ENCODE measurements around the gene NANS.

NANS gene

GRCh38 chr9:98091735-98092612 lies 35.4 kb downstream of the NANS start:
- Histone ChIP-seq H3K4me1 (ENCODE audit: control insufficient read depth in 1 of 2, insufficient read depth in 2 of 2, low read length in 2 of 2) (peaks cover 0 to 4% of the 10 kb centered on the region in 2 donors), H3K4me3 (ENCODE audit: low read depth in 1 of 2, low read length in 2 of 2) (no peak overlapping the region), H3K27ac (ENCODE audit: low read length) (no peak overlapping the region), H3K9me3 (ENCODE audit: control insufficient read depth in 1 of 2, low read length in 2 of 2) (no peaks in the 10 kb centered on the region), H3K36me3 (ENCODE audit: control insufficient read depth in 1 of 2, insufficient read depth in 2 of 2, low read length in 2 of 2) (peaks cover 4 to 17% of the 10 kb centered on the region in 2 donors), H3K27me3 (ENCODE audit: low read depth, low read length) (no peaks in the 10 kb centered on the region)

GRCh38 chr9:98092613-98092931 lies 36.0 kb downstream of the NANS start:
- Histone ChIP-seq H3K9me3 (ENCODE audit: control insufficient read depth in 1 of 2, low read length in 2 of 2) (no peaks in the 10 kb centered on the region), H3K4me1 (ENCODE audit: control insufficient read depth in 1 of 2, insufficient read depth in 2 of 2, low read length in 2 of 2) (peaks cover 0 to 4% of the 10 kb centered on the region in 2 donors), H3K4me3 (ENCODE audit: low read depth in 1 of 2, low read length in 2 of 2) (no peak overlapping the region), H3K36me3 (ENCODE audit: control insufficient read depth in 1 of 2, insufficient read depth in 2 of 2, low read length in 2 of 2) (peaks cover 4 to 17% of the 10 kb centered on the region in 2 donors), H3K27ac (ENCODE audit: low read length) (no peak overlapping the region), H3K27me3 (ENCODE audit: low read depth, low read length) (no peaks in the 10 kb centered on the region)

- Histone ChIP-seq H3K4me3 (ENCODE audit: low read depth in 1 of 2, low read length in 2 of 2) (no peak overlapping the region), H3K27ac (ENCODE audit: low read length) (no peak overlapping the region), H3K36me3 (ENCODE audit: control insufficient read depth in 1 of 2, insufficient read depth in 2 of 2, low read length in 2 of 2) (peaks cover 4 to 26% of the 10 kb centered on the region in 2 donors), H3K9me3 (ENCODE audit: control insufficient read depth in 1 of 2, low read length in 2 of 2) (no peaks in the 10 kb centered on the region), H3K27me3 (ENCODE audit: low read depth, low read length) (no peaks in the 10 kb centered on the region), H3K4me1 (ENCODE audit: control insufficient read depth in 1 of 2, insufficient read depth in 2 of 2, low read length in 2 of 2) (no peaks in the 10 kb centered on the region)
These were observed 37.8 kb downstream of the NANS start for GRCh38 chr9:98094316-98094715.

DNA sequence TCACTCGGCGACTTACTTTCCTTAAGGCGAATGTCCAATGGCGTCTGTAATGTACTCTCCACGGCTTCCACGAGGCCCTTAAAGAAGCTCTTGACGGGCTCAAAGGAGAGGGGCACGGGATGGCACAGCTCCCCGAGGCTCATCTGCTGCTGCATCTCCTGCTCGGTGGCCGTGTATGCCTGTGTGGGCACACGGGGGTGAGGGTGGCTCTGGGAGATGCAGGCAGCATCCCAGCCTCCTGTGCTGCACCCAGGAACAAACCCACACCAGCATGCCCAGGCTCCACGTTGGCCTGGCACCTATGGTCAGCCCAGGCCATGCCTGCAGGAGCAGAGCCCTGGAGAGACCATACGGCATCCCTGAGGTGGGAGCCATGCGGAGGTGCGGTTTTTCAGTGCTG lies 38.3 kb downstream of the NANS start:
- no peak overlapping the region for H3K4me3 ChIP-seq (ENCODE audit: low read depth in 1 of 2, low read length in 2 of 2)
- H3K4me1 ChIP-seq (ENCODE audit: control insufficient read depth in 1 of 2, insufficient read depth in 2 of 2, low read length in 2 of 2) = no peaks in the 10 kb centered on the region
- H3K36me3 ChIP-seq (ENCODE audit: control insufficient read depth in 1 of 2, insufficient read depth in 2 of 2, low read length in 2 of 2) = peaks cover 4 to 26% of the 10 kb centered on the region in 2 donors
- no peaks in the 10 kb centered on the region for H3K9me3 ChIP-seq (ENCODE audit: control insufficient read depth in 1 of 2, low read length in 2 of 2)
- no peaks in the 10 kb centered on the region for H3K27me3 ChIP-seq (ENCODE audit: low read depth, low read length)
- no peak overlapping the region for H3K27ac ChIP-seq (ENCODE audit: low read length)

GRCh38 chr9:98095401-98095800 lies 38.9 kb downstream of the NANS start:
- H3K9me3 ChIP-seq (ENCODE audit: control insufficient read depth in 1 of 2, low read length in 2 of 2) = no peaks in the 10 kb centered on the region
- peaks cover 4 to 26% of the 10 kb centered on the region in 2 donors for H3K36me3 ChIP-seq (ENCODE audit: control insufficient read depth in 1 of 2, insufficient read depth in 2 of 2, low read length in 2 of 2)
- H3K27ac ChIP-seq (ENCODE audit: low read length) = no peak overlapping the region
- H3K4me3 ChIP-seq (ENCODE audit: low read depth in 1 of 2, low read length in 2 of 2) = no peak overlapping the region
- no peaks in the 10 kb centered on the region for H3K4me1 ChIP-seq (ENCODE audit: control insufficient read depth in 1 of 2, insufficient read depth in 2 of 2, low read length in 2 of 2)
- no peaks in the 10 kb centered on the region for H3K27me3 ChIP-seq (ENCODE audit: low read depth, low read length)

DNA sequence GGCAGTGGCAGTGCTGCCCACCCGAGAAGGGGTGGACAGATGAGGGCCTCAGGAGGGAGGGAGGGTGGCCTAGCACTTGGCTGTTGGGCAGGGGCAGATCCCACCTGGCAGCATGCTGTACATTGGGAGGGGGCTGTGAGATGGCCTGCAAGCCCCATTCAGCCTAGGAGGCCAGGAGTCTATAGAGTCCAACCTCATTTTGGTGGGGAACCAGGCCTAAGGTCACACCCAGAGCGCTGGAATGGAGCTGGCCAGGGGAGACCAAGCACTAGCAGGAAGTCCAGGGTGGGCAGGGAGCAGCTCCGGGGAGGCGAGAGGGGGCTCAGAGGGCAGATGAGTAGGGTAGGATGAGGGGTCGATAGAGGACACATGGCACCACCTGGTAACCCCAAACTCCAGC lies 39.6 kb downstream of the NANS start:
- no peak overlapping the region for H3K27ac ChIP-seq (ENCODE audit: low read length)
- no peaks in the 10 kb centered on the region for H3K4me1 ChIP-seq (ENCODE audit: control insufficient read depth in 1 of 2, insufficient read depth in 2 of 2, low read length in 2 of 2)
- peaks cover 4 to 26% of the 10 kb centered on the region in 2 donors for H3K36me3 ChIP-seq (ENCODE audit: control insufficient read depth in 1 of 2, insufficient read depth in 2 of 2, low read length in 2 of 2)
- H3K27me3 ChIP-seq (ENCODE audit: low read depth, low read length) = no peaks in the 10 kb centered on the region
- H3K9me3 ChIP-seq (ENCODE audit: control insufficient read depth in 1 of 2, low read length in 2 of 2) = no peaks in the 10 kb centered on the region
- no peak overlapping the region for H3K4me3 ChIP-seq (ENCODE audit: low read depth in 1 of 2, low read length in 2 of 2)

- Histone ChIP-seq H3K9me3 (ENCODE audit: control insufficient read depth in 1 of 2, low read length in 2 of 2) (no peaks in the 10 kb centered on the region), H3K36me3 (ENCODE audit: control insufficient read depth in 1 of 2, insufficient read depth in 2 of 2, low read length in 2 of 2) (peaks cover 4 to 26% of the 10 kb centered on the region in 2 donors), H3K4me3 (ENCODE audit: low read depth in 1 of 2, low read length in 2 of 2) (no peak overlapping the region), H3K4me1 (ENCODE audit: control insufficient read depth in 1 of 2, insufficient read depth in 2 of 2, low read length in 2 of 2) (no peaks in the 10 kb centered on the region), H3K27me3 (ENCODE audit: low read depth, low read length) (no peaks in the 10 kb centered on the region), H3K27ac (ENCODE audit: low read length) (no peak overlapping the region)
These were observed 41.3 kb downstream of the NANS start for GRCh38 chr9:98097836-98098235.

DNA sequence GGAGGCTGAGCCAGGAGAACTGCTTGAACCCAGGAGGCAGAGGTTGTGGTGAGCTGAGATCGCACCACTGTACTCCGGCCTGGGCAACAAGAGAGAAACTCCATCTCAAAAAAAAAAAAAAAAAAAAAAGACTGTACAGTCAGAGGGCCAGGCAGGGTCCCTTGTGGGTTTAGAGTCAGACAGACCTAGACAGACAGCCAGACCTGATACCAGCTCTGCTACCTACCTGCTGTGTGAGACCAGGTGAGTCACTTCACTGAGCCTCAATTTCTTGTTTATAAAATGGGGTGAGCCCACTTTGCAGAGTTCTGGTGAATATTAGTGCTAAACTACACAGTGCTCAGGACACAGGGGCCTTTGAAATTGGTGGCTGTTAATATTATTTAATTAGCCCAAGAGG lies 42.8 kb downstream of the NANS start:
- Histone ChIP-seq H3K9me3 (ENCODE audit: control insufficient read depth in 1 of 2, low read length in 2 of 2) (no peaks in the 10 kb centered on the region), H3K36me3 (ENCODE audit: control insufficient read depth in 1 of 2, insufficient read depth in 2 of 2, low read length in 2 of 2) (peaks cover 7 to 22% of the 10 kb centered on the region in 2 donors), H3K4me3 (ENCODE audit: low read depth in 1 of 2, low read length in 2 of 2) (no peak overlapping the region), H3K4me1 (ENCODE audit: control insufficient read depth in 1 of 2, insufficient read depth in 2 of 2, low read length in 2 of 2) (no peaks in the 10 kb centered on the region), H3K27me3 (ENCODE audit: low read depth, low read length) (no peaks in the 10 kb centered on the region), H3K27ac (ENCODE audit: low read length) (no peak overlapping the region)

GRCh38 chr9:98099898-98100297 lies 43.4 kb downstream of the NANS start:
- H3K9me3 ChIP-seq (ENCODE audit: control insufficient read depth in 1 of 2, low read length in 2 of 2) = no peaks in the 10 kb centered on the region
- no peak overlapping the region for H3K27ac ChIP-seq (ENCODE audit: low read length)
- no peaks in the 10 kb centered on the region for H3K27me3 ChIP-seq (ENCODE audit: low read depth, low read length)
- H3K4me3 ChIP-seq (ENCODE audit: low read depth in 1 of 2, low read length in 2 of 2) = no peak overlapping the region
- no peaks in the 10 kb centered on the region for H3K4me1 ChIP-seq (ENCODE audit: control insufficient read depth in 1 of 2, insufficient read depth in 2 of 2, low read length in 2 of 2)
- peaks cover 7 to 20% of the 10 kb centered on the region in 2 donors for H3K36me3 ChIP-seq (ENCODE audit: control insufficient read depth in 1 of 2, insufficient read depth in 2 of 2, low read length in 2 of 2)

DNA sequence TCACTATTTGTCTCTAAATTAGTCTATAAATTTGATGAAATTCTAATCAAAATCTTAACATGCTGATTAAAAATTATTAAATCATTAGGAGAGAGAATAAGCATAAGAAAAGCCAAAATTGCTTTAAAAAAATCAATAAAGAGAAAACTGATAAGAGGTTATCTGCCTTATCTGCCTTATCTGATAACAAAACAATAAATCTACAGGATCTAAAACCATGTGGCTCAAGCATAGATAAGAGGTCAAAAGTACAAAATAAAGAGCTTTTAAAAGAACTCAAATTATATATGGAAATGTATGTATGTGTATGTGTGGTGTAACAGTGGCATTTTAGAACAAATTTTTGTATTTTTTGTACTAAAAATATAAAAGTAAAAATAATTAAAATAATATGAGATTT lies 43.9 kb downstream of the NANS start:
- Histone ChIP-seq H3K27ac (ENCODE audit: low read length) (no peak overlapping the region), H3K4me1 (ENCODE audit: control insufficient read depth in 1 of 2, insufficient read depth in 2 of 2, low read length in 2 of 2) (no peaks in the 10 kb centered on the region), H3K36me3 (ENCODE audit: control insufficient read depth in 1 of 2, insufficient read depth in 2 of 2, low read length in 2 of 2) (peaks cover 4 to 19% of the 10 kb centered on the region in 2 donors)

GRCh38 chr9:98101416-98101815 lies 44.9 kb downstream of the NANS start:
- Histone ChIP-seq H3K4me1 (ENCODE audit: control insufficient read depth in 1 of 2, insufficient read depth in 2 of 2, low read length in 2 of 2) (no peaks in the 10 kb centered on the region), H3K36me3 (ENCODE audit: control insufficient read depth in 1 of 2, insufficient read depth in 2 of 2, low read length in 2 of 2) (peaks cover 3 to 15% of the 10 kb centered on the region in 2 donors), H3K9me3 (ENCODE audit: control insufficient read depth in 1 of 2, low read length in 2 of 2) (no peaks in the 10 kb centered on the region), H3K27me3 (ENCODE audit: low read depth, low read length) (no peaks in the 10 kb centered on the region), H3K4me3 (ENCODE audit: low read depth in 1 of 2, low read length in 2 of 2) (no peak overlapping the region), H3K27ac (ENCODE audit: low read length) (no peak overlapping the region)

More for the DNA sequence above, 43.9 kb downstream of the NANS start:
- Histone ChIP-seq H3K9me3 (ENCODE audit: control insufficient read depth in 1 of 2, low read length in 2 of 2) (no peaks in the 10 kb centered on the region), H3K27me3 (ENCODE audit: low read depth, low read length) (no peaks in the 10 kb centered on the region), H3K4me3 (ENCODE audit: low read depth in 1 of 2, low read length in 2 of 2) (no peak overlapping the region)

DNA sequence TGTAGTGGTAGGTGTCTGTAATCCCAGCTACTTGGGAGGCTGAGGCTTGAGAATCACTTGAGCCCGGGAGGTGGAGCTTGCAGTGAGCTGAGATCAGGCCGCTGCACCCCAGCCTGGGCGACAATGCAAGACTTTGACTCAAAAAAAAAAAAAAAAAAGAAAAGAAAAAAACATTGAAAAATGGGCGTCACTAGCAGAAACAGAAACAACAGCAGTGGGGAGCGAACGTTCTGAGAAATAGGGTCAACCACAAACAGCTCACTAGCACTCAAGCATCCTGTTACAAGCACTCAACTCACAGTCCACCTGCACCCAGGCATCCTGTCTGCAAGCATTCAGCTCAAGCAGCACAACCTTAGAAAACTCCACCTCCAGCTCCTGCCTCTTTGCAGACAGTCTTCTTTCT lies 45.3 kb downstream of the NANS start:
- H3K9me3 ChIP-seq (ENCODE audit: control insufficient read depth in 1 of 2, low read length in 2 of 2) = peaks cover 0 to 3% of the 10 kb centered on the region in 2 donors
- H3K27ac ChIP-seq (ENCODE audit: low read length) = no peak overlapping the region
- no peaks in the 10 kb centered on the region for H3K4me1 ChIP-seq (ENCODE audit: control insufficient read depth in 1 of 2, insufficient read depth in 2 of 2, low read length in 2 of 2)
- no peaks in the 10 kb centered on the region for H3K27me3 ChIP-seq (ENCODE audit: low read depth, low read length)
- peaks cover 4 to 17% of the 10 kb centered on the region in 2 donors for H3K36me3 ChIP-seq (ENCODE audit: control insufficient read depth in 1 of 2, insufficient read depth in 2 of 2, low read length in 2 of 2)
- no peak overlapping the region for H3K4me3 ChIP-seq (ENCODE audit: low read depth in 1 of 2, low read length in 2 of 2)
